HAP-1 (cell line): ENCODE measurements around the gene WIZ.
"Not testable (repeated sequence)": the region's sequence is repeated elsewhere in the genome, so short reads cannot be mapped to it uniquely, and the experiment has no call there.

Experiments
- DNase-seq, 2 experiments: peaks; one replicate each; pipeline ENCODE4 v3.0.0-alpha.2; 2016 to 2020; ENCODE audit warnings: low spot score in 2 of 2
- H3K27me3 ChIP-seq: fragments of 250-450 bp; sonication (Bioruptor Pico); 2 replicates; pipeline ENCODE4 v1.5.1; 2020; ENCODE audit warnings: low read depth, mild to moderate bottlenecking, moderate library complexity
- H3K36me3 ChIP-seq: fragments of 250-450 bp; sonication (Bioruptor Pico); replicated peaks from 2 replicates; pipeline ENCODE4 v1.5.1; 2020; ENCODE audit warnings: mild to moderate bottlenecking
- H3K4me1 ChIP-seq: fragments of 250-450 bp; sonication (Bioruptor Pico); 2 replicates; pipeline ENCODE4 v1.5.1; 2020; ENCODE audit warnings: mild to moderate bottlenecking
- H3K4me3 ChIP-seq: fragments of 250-450 bp; sonication (Bioruptor Pico); 2 replicates; pipeline ENCODE4 v1.5.1; 2020; ENCODE audit warnings: mild to moderate bottlenecking, moderate library complexity
- H3K9me3 ChIP-seq: fragments of 250-450 bp; sonication (Bioruptor Pico); 2 replicates; pipeline ENCODE4 v1.5.1; 2020; ENCODE audit warnings: mild to moderate bottlenecking, moderate library complexity
- in situ Hi-C: fragments of 300-500 bp; cut with MboI; formaldehyde crosslinking; loops from 3 replicates; pipeline ENCODE4 v1.14.3; 2020; ENCODE audit warnings: low sequenced_read_pairs, inconsistent platforms, mixed read lengths

Gene WIZ

GRCh38 chr19:15475169-15475568 lies 25.4 kb upstream of the WIZ start:
- no peaks in the 10 kb centered on the region; the same call in 1 of the 2 replicates for H3K9me3 ChIP-seq
- no peaks in the 10 kb centered on the region; the same call in 1 of the 2 replicates for H3K4me1 ChIP-seq
- H3K36me3 ChIP-seq: no peaks in the 10 kb centered on the region
- DNase-seq: no peak
- no peak overlapping the region for H3K4me3 ChIP-seq
- no peaks in the 10 kb centered on the region for H3K27me3 ChIP-seq
- in situ Hi-C loops: no loop called here

GRCh38 chr19:15473821-15474220 lies 24.1 kb upstream of the WIZ start:
- DNase-seq, in situ Hi-C loops, H3K36me3 ChIP-seq, H3K9me3 ChIP-seq, H3K27me3 ChIP-seq, H3K4me1 ChIP-seq, H3K4me3 ChIP-seq: not testable (repeated sequence)

- no peak overlapping the region for H3K4me3 ChIP-seq
Observed at GRCh38 chr19:15471639-15472101, 21.9 kb upstream of the WIZ start.

GRCh38 chr19:15469513-15470297 lies 19.9 kb upstream of the WIZ start:
- Histone ChIP-seq H3K27me3 (no peaks in the 10 kb centered on the region), H3K4me1 (no peaks in the 10 kb centered on the region; the same call in 1 of the 2 replicates), H3K9me3 (no peaks in the 10 kb centered on the region; the same call in 1 of the 2 replicates), H3K36me3 (no peaks in the 10 kb centered on the region), H3K4me3 (no peak overlapping the region)
- in situ Hi-C loops: no loop called here
- DNase-seq: no peak

More at GRCh38 chr19:15471639-15472101, 21.9 kb upstream of the WIZ start:
- in situ Hi-C loops: no loop called here
- Histone ChIP-seq H3K27me3 (no peaks in the 10 kb centered on the region), H3K36me3 (no peaks in the 10 kb centered on the region), H3K9me3 (no peaks in the 10 kb centered on the region; the same call in 1 of the 2 replicates), H3K4me1 (no peaks in the 10 kb centered on the region; the same call in 1 of the 2 replicates)
- no peak for DNase-seq

- H3K9me3 ChIP-seq: no peaks in the 10 kb centered on the region; the same call in 1 of the 2 replicates
- no peaks in the 10 kb centered on the region for H3K36me3 ChIP-seq
- in situ Hi-C loops: no loop called here
- no peak overlapping the region for H3K4me3 ChIP-seq
- no peaks in the 10 kb centered on the region for H3K27me3 ChIP-seq
- no peaks in the 10 kb centered on the region; the same call in 1 of the 2 replicates for H3K4me1 ChIP-seq
- DNase-seq: no peak
Observed at GRCh38 chr19:15468675-15469512, 19.1 kb upstream of the WIZ start.

- H3K4me1 ChIP-seq: no peaks in the 10 kb centered on the region
- DNase-seq: no peak
Observed at GRCh38 chr19:15467734-15468214, 18.0 kb upstream of the WIZ start.

GRCh38 chr19:15466851-15467733 lies 17.3 kb upstream of the WIZ start:
- no peaks in the 10 kb centered on the region for H3K36me3 ChIP-seq
- in situ Hi-C loops: no loop called here
- no peak for DNase-seq
- H3K27me3 ChIP-seq: no peaks in the 10 kb centered on the region
- H3K9me3 ChIP-seq: no peaks in the 10 kb centered on the region
- no peaks in the 10 kb centered on the region for H3K4me1 ChIP-seq
- no peak overlapping the region for H3K4me3 ChIP-seq

More at GRCh38 chr19:15467734-15468214, 18.0 kb upstream of the WIZ start:
- H3K27me3 ChIP-seq: no peaks in the 10 kb centered on the region
- no peaks in the 10 kb centered on the region; the same call in 1 of the 2 replicates for H3K9me3 ChIP-seq
- no peaks in the 10 kb centered on the region for H3K36me3 ChIP-seq
- in situ Hi-C loops: no loop called here
- no peak overlapping the region for H3K4me3 ChIP-seq

GRCh38 chr19:15464394-15465385 lies 14.9 kb upstream of the WIZ start, which contains the start of gene RASAL3:
Gene RASAL3 (minus strand): TSS chr19:15464544. CDS start chr19:15464358, 186 bp downstream.
- H3K4me3 ChIP-seq: no peak within 1 kb of the TSS
- in situ Hi-C loops: no loop called here
- DNase-seq: no peak
- no peaks in the 10 kb centered on the region for H3K4me1 ChIP-seq
- no peaks in the 10 kb centered on the region for H3K27me3 ChIP-seq
- no peaks in the 10 kb centered on the region for H3K9me3 ChIP-seq
- no peaks in the 10 kb centered on the region for H3K36me3 ChIP-seq

GRCh38 chr19:15463861-15464371 lies 14.2 kb upstream of the WIZ start:
- H3K36me3 ChIP-seq: no peaks in the 10 kb centered on the region
- no peaks in the 10 kb centered on the region for H3K4me1 ChIP-seq
- DNase-seq: no peak
- H3K4me3 ChIP-seq: no peak overlapping the region
- H3K9me3 ChIP-seq: no peaks in the 10 kb centered on the region
- no peaks in the 10 kb centered on the region for H3K27me3 ChIP-seq
- in situ Hi-C loops: no loop called here

- Histone ChIP-seq H3K4me1 (no peaks in the 10 kb centered on the region), H3K27me3 (no peaks in the 10 kb centered on the region), H3K4me3 (no peak overlapping the region), H3K9me3 (no peaks in the 10 kb centered on the region), H3K36me3 (no peaks in the 10 kb centered on the region)
- in situ Hi-C loops: no loop called here
- DNase-seq: no peak
Observed at GRCh38 chr19:15461694-15462093, 11.9 kb upstream of the WIZ start.

GRCh38 chr19:15457701-15458484 lies 8.1 kb upstream of the WIZ start:
- in situ Hi-C loops: no loop called here
- Histone ChIP-seq H3K27me3 (no peaks in the 10 kb centered on the region), H3K4me3 (no peak overlapping the region), H3K9me3 (no peaks in the 10 kb centered on the region), H3K4me1 (no peaks in the 10 kb centered on the region), H3K36me3 (no peaks in the 10 kb centered on the region)
- no peak for DNase-seq
